HepG2 (cell line): ENCODE measurements around the gene AKAP10. TPM values are rescaled to one million over a fixed set of nuclear protein-coding genes. Genes with fewer than 3 reads are reported as not detected.
A peak's percentile ranks its signal among the peaks of the same experiment; 100 is the strongest.

ENCODE experiments used
- FOSL2 ChIP-seq: sonication (generic); formaldehyde crosslinking; IDR thresholded peaks from 2 replicates; pipeline ENCODE4 v1.4.0; 2020; ENCODE audit warnings: missing genetic modification reagents
- GPBP1L1 ChIP-seq: sonication (generic); formaldehyde crosslinking; IDR thresholded peaks from 2 replicates; pipeline ENCODE4 v1.5.0; 2020; ENCODE audit warnings: mild to moderate bottlenecking, missing genetic modification reagents
- MXD4 ChIP-seq: IDR thresholded peaks from 2 replicates; pipeline ENCODE4 v1.6.1; 2016; ENCODE audit warnings: mild to moderate bottlenecking, missing biosample characterization, missing genetic modification reagents
- PITX1 ChIP-seq: sonication (generic); formaldehyde crosslinking; IDR thresholded peaks from 2 replicates; pipeline ENCODE4 v1.5.1; 2020; ENCODE audit warnings: mild to moderate bottlenecking, missing genetic modification reagents
- RAD21 ChIP-seq: fragments of 450-650 bp; formaldehyde crosslinking; IDR thresholded peaks from 2 replicates; pipeline ENCODE4 v1.5.0; 2020; ENCODE audit warnings: mild to moderate bottlenecking
- STAG1 ChIP-seq: sonication (generic); formaldehyde crosslinking; IDR thresholded peaks from 2 replicates; pipeline ENCODE4 v1.4.0; 2020; ENCODE audit warnings: missing genetic modification reagents
- TFAP4 ChIP-seq: sonication (generic); IDR thresholded peaks from 2 replicates; pipeline ENCODE4 v1.6.1; 2016; ENCODE audit warnings: low read depth, borderline replicate concordance
- THAP11 ChIP-seq: IDR thresholded peaks from 2 replicates; pipeline ENCODE4 v1.6.1; 2016; ENCODE audit warnings: missing biosample characterization, missing genetic modification reagents
- ZBTB14 ChIP-seq: sonication (generic); formaldehyde crosslinking; IDR thresholded peaks from 2 replicates; pipeline ENCODE4 v1.4.0; 2020; ENCODE audit warnings: missing genetic modification reagents
- ZGPAT ChIP-seq: IDR thresholded peaks from 2 replicates; pipeline ENCODE4 v1.6.1; 2016; ENCODE audit warnings: mild to moderate bottlenecking
- ZNF225 ChIP-seq: sonication (generic); formaldehyde crosslinking; IDR thresholded peaks from 2 replicates; pipeline ENCODE4 v1.4.0; 2020; ENCODE audit warnings: mild to moderate bottlenecking, missing genetic modification reagents
- ZNF512 ChIP-seq: sonication (generic); formaldehyde crosslinking; IDR thresholded peaks from 2 replicates; pipeline ENCODE4 v1.4.0; 2020; ENCODE audit warnings: mild to moderate bottlenecking, missing genetic modification reagents
- ZNF644 ChIP-seq: IDR thresholded peaks from 2 replicates; pipeline ENCODE4 v1.6.1; 2016; ENCODE audit warnings: low read depth
- ZNF800 ChIP-seq: sonication (generic); formaldehyde crosslinking; IDR thresholded peaks from 2 replicates; pipeline ENCODE4 v1.4.0; 2020; ENCODE audit warnings: missing genetic modification reagents
- ZSCAN30 ChIP-seq: sonication (generic); formaldehyde crosslinking; IDR thresholded peaks from 2 replicates; pipeline ENCODE4 v1.5.0; 2020; ENCODE audit warnings: mild to moderate bottlenecking, missing genetic modification reagents
- ZXDC ChIP-seq: sonication (generic); formaldehyde crosslinking; IDR thresholded peaks from 2 replicates; pipeline ENCODE4 v1.5.0; 2020; ENCODE audit warnings: mild to moderate bottlenecking, missing genetic modification reagents
- polyA plus RNA-seq, 8 experiments: library from polyadenylated mRNA; depleted of rRNA in 3 of 8; stranded (reverse) in 7 of 8; unstranded in 1 of 8; fragments of >200 nt; fragmentation: Illumina TruSeq in 4 of 8; extraction: Trizol in 4 of 8; gene quantifications; 2 replicates each; pipeline versions ENCODE4 v1.2.1 to v1.2.3, GENCODE V29; 2011 to 2016; ENCODE audit warnings: low read depth in 4 of 8, missing spikeins in 1 of 8, mixed read lengths in 1 of 8; ENCODE audit not compliant: insufficient read depth in 1 of 8
- total RNA-seq, 5 experiments: library from RNA; depleted of rRNA; stranded (reverse); fragments of >200 nt; fragmentation: Illumina TruSeq; extraction: Trizol; gene quantifications; 2 replicates each; pipeline ENCODE4 v1.2.3, GENCODE V29; 2016; ENCODE audit warnings: low read depth in 1 of 5

The AKAP10 gene
- total and polyA plus RNA-seq, 2 of the 13 experiments (the other 11 are each of a cell fraction or from before 2014, with no cell fraction given): 17.6 to 21.7 TPM

- no peak for TF ChIP-seq GPBP1L1 (CRISPR knock-in tag)
- peak; percentile 54; the same call in 1 of the 2 replicates for TF ChIP-seq ZNF225 (CRISPR knock-in tag)
- peak; percentile 87 for TF ChIP-seq RAD21 (CRISPR knock-in tag)
- peak; percentile 66; the same call in 1 of the 2 replicates for TF ChIP-seq ZNF512 (CRISPR knock-in tag)
- no peak for TF ChIP-seq MXD4
- peak; percentile 81 for TF ChIP-seq THAP11 (CRISPR knock-in tag)
- 0 out of 2 replicates have a peak, but pooled peaks have one; percentile 36 for TF ChIP-seq ZNF644
- peak; percentile 81 for TF ChIP-seq STAG1
- 0 out of 2 replicates have a peak, but pooled peaks have one; percentile 32 for TF ChIP-seq ZGPAT (CRISPR knock-in tag)
- TF ChIP-seq FOSL2 (CRISPR knock-in tag): 0 out of 2 replicates have a peak, but pooled peaks have one; percentile 12
- 0 out of 2 replicates have a peak, but pooled peaks have one; percentile 18 for TF ChIP-seq PITX1 (CRISPR knock-in tag)
- TF ChIP-seq ZSCAN30 (CRISPR knock-in tag): no peak
- peak; percentile 66; the same call in 1 of the 2 replicates for TF ChIP-seq ZNF800 (CRISPR knock-in tag)
- peak; percentile 84 for TF ChIP-seq ZBTB14
- TF ChIP-seq TFAP4: peak; percentile 44; the same call in 1 of the 2 replicates
- no peak for TF ChIP-seq ZXDC (CRISPR knock-in tag)
These were observed 15.4 kb upstream of the AKAP10 start (continued) for GRCh38 chr17:19992803-19993713.
